B cell (primary cell): Measurements from ENCODE around the gene PPP1R12B. TPM values are rescaled to one million over a fixed set of nuclear protein-coding genes. Genes with fewer than 3 reads are reported as not detected.

Source experiments
- ATAC-seq: fragments of 200-7000 bp; cut with Tn5 transposase; one replicate; pipeline ENCODE4 v1.10.0; 2021; ENCODE audit warnings: low read depth, mild to moderate bottlenecking, moderate number of reproducible peaks, moderate library complexity
- CTCF ChIA-PET: fragments of 350-600 bp; sonication (Branson Sonifier 250); formaldehyde crosslinking; loops from one replicate; lab custom pipeline; 2021; ENCODE audit warnings: antibody characterized with exemption, inconsistent platforms; lab: Charles Lee
- POLR2A ChIA-PET: fragments of 350-600 bp; sonication (Branson Sonifier 250); formaldehyde crosslinking; loops from one replicate; lab custom pipeline; 2021; ENCODE audit warnings: antibody characterized with exemption; lab: Charles Lee
- DNase-seq: peaks from one replicate; pipeline ENCODE4 v3.0.0; 2013
- H2AFZ ChIP-seq: 2 replicates; pipeline ENCODE4 v1.6.1; 2012; ENCODE audit warnings: mild to moderate bottlenecking, low read depth, low read length; ENCODE audit not compliant: insufficient read depth, poor library complexity, severe bottlenecking
- H3K27ac ChIP-seq, 2 donors: 1 replicate in 1 of 2; 2 replicates in 1 of 2; pipeline ENCODE4 v1.5.1; 2012 to 2013; ENCODE audit warnings: low read length in 2 of 2, mild to moderate bottlenecking in 2 of 2, moderate library complexity in 1 of 2
- H3K27me3 ChIP-seq, 4 experiments: fragments of 200-600 bp in 1 of 4; sonication (generic) in 1 of 4; replicated peaks in 1 of 4; 1 replicate in 2 of 4; 2 replicates in 2 of 4; pipeline versions ENCODE4 v1.6.1 to v1.7.0; 2013 to 2016; ENCODE audit warnings: low read length in 3 of 4, mild to moderate bottlenecking in 2 of 4, mixed read lengths in 1 of 4, moderate library complexity in 1 of 4; ENCODE audit not compliant: insufficient read depth in 4 of 4, control insufficient read depth in 3 of 4; ENCODE audit errors: control extremely low read depth in 1 of 4
- H3K36me3 ChIP-seq, 2 experiments: replicated peaks in 1 of 2; 1 replicate in 1 of 2; 2 replicates in 1 of 2; pipeline versions ENCODE4 v1.6.1 to v1.7.1; 2013; ENCODE audit warnings: low read length in 1 of 2; ENCODE audit not compliant: insufficient read depth in 2 of 2, control insufficient read depth in 1 of 2; ENCODE audit errors: control extremely low read depth in 1 of 2, extremely low read depth in 1 of 2
- H3K4me1 ChIP-seq, 2 donors: fragments of 200-600 bp in 1 of 2; sonication (generic) in 1 of 2; 1 replicate in 1 of 2; 2 replicates in 1 of 2; pipeline versions ENCODE4 v1.5.1 to v1.6.1; 2013 to 2017; ENCODE audit warnings: low read length in 2 of 2; ENCODE audit not compliant: control insufficient read depth in 2 of 2, insufficient read depth in 2 of 2
- H3K4me2 ChIP-seq: replicated peaks from 2 replicates; pipeline ENCODE3; 2012; ENCODE audit warnings: mild to moderate bottlenecking, low read depth, low read length; ENCODE audit not compliant: poor library complexity, severe bottlenecking
- H3K4me3 ChIP-seq, 5 experiments: fragments of 200-600 bp in 1 of 5; sonication (generic) in 1 of 5; 1 replicate in 3 of 5; 2 replicates in 2 of 5; pipeline versions ENCODE4 v1.5.1 to v1.7.0; 2011 to 2016; ENCODE audit warnings: low read length in 4 of 5, mild to moderate bottlenecking in 4 of 5, low read depth in 2 of 5, control low read depth in 1 of 5, moderate library complexity in 1 of 5; ENCODE audit not compliant: insufficient read depth in 1 of 5; ENCODE audit errors: control extremely low read depth in 1 of 5, extremely low read depth in 1 of 5
- H3K79me2 ChIP-seq: fragments of 200-600 bp; sonication (generic); one replicate; pipeline ENCODE4 v1.6.0; 2016; ENCODE audit warnings: low read length; ENCODE audit not compliant: control insufficient read depth, insufficient read depth
- H3K9ac ChIP-seq: fragments of 200-600 bp; sonication (generic); 2 replicates; pipeline ENCODE4 v1.6.1; 2017; ENCODE audit warnings: mild to moderate bottlenecking, low read length, moderate library complexity
- H3K9me3 ChIP-seq, 3 donors: one replicate each; pipeline versions ENCODE4 v1.6.1 to v1.7.1; 2013; ENCODE audit warnings: low read length in 2 of 3; ENCODE audit not compliant: control insufficient read depth in 2 of 3, insufficient read depth in 1 of 3; ENCODE audit errors: control extremely low read depth in 1 of 3
- H4K20me1 ChIP-seq: 2 replicates; pipeline ENCODE4 v1.6.0; 2012; ENCODE audit warnings: mild to moderate bottlenecking, low read length; ENCODE audit not compliant: insufficient read depth, control insufficient read depth, poor library complexity, severe bottlenecking
- H3K27ac Mint-ChIP-seq: one replicate; pipeline ENCODE4 v1.8.0; 2021; ENCODE audit warnings: mixed read lengths
- H3K27me3 Mint-ChIP-seq: one replicate; pipeline ENCODE4 v1.8.0; 2021; ENCODE audit warnings: mixed read lengths
- H3K4me1 Mint-ChIP-seq: one replicate; pipeline ENCODE4 v1.8.0; 2021; ENCODE audit warnings: mixed read lengths
- H3K4me3 Mint-ChIP-seq: one replicate; pipeline ENCODE4 v1.8.0; 2021; ENCODE audit warnings: mixed read lengths
- H3K9me3 Mint-ChIP-seq: one replicate; pipeline ENCODE4 v1.8.0; 2022; ENCODE audit warnings: mixed read lengths; ENCODE audit not compliant: insufficient read depth
- EZH2 ChIP-seq: IDR thresholded peaks from 2 replicates; pipeline ENCODE4 v1.6.1; 2012; ENCODE audit warnings: borderline replicate concordance, low read depth, mild to moderate bottlenecking, moderate library complexity, low read length; ENCODE audit not compliant: insufficient read depth, poor library complexity, severe bottlenecking
- WGBS: methylation state at CpG from one replicate; pipeline ENCODE4 v1.1.5; 2013; ENCODE audit warnings: missing lambda C conversion rate; ENCODE audit not compliant: insufficient coverage; 5-methylcytosine and 5-hydroxymethylcytosine counted together
- intact Hi-C: fragments of 100-400 bp; cut with micrococcal nuclease; formaldehyde crosslinking; loops from one replicate; pipeline ENCODE4 v1.10.0; 2022
- polyA plus RNA-seq: library from polyadenylated mRNA; depleted of rRNA; stranded (reverse); fragments of >200 nt; gene quantifications from 2 replicates; pipeline ENCODE4 v1.2.3, GENCODE V29; 2012
- total RNA-seq, 2 donors: library from RNA; stranded (reverse); fragments of 120-200 nt in 1 of 2; gene quantifications; 1 replicate in 1 of 2; 2 replicates in 1 of 2; pipeline versions ENCODE4 v1.2.3 to v1.2.4, GENCODE V29; 2013 to 2022
- TF ChIP-seq, protein P1 (sequence below): fragments of 200-600 bp; IDR thresholded peaks from one replicate; pipeline ENCODE4 v1.8.0; 2022; ENCODE audit warnings: antibody characterized with exemption, mild to moderate bottlenecking

Gene PPP1R12B
- total and polyA plus RNA-seq, 2 donors (not counting 1 experiment from before 2014, with no cell fraction given): 7.1 to 49.6 TPM

DNA sequence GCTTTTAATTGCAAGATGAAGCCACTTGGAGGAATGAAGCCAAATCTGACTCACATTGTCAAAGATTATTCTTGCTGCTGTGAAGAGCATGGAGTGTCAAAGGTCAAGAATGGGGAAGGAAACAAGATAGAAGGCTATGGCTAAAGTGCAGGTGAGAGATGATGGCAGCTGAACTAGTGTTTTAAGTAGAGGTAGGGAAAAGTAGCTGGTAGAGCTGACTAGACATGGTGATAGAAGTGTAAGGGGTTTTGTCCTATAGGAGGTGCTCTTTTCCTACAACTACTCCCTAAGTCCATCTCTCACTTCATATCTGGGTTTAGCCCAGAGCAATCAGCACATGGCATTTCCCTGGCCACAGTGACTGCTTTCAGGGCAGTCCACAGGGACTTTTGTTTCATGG, 18.6 kb upstream of the PPP1R12B start:
- H4K20me1 ChIP-seq: no peaks in the 10 kb centered on the region
- ATAC-seq (no peak), DNase-seq (no peak)
- no peaks in the 10 kb centered on the region for H3K4me1 ChIP-seq
- H3K27me3 Mint-ChIP-seq: no peaks in the 10 kb centered on the region
- H3K27me3 ChIP-seq: no peaks in the 10 kb centered on the region
- H3K9me3 ChIP-seq: no peaks in the 10 kb centered on the region
- H3K27ac Mint-ChIP-seq: no peak overlapping the region
- intact Hi-C loops: no loop called here
- no peak overlapping the region for H3K27ac ChIP-seq
- H3K4me2 ChIP-seq: no peak overlapping the region
- ChIA-PET POLR2A (no interaction called here), CTCF (no interaction called here)
- no peak overlapping the region for H3K9ac ChIP-seq
- no peak for TF ChIP-seq EZH2
- TF ChIP-seq, protein P1, sequence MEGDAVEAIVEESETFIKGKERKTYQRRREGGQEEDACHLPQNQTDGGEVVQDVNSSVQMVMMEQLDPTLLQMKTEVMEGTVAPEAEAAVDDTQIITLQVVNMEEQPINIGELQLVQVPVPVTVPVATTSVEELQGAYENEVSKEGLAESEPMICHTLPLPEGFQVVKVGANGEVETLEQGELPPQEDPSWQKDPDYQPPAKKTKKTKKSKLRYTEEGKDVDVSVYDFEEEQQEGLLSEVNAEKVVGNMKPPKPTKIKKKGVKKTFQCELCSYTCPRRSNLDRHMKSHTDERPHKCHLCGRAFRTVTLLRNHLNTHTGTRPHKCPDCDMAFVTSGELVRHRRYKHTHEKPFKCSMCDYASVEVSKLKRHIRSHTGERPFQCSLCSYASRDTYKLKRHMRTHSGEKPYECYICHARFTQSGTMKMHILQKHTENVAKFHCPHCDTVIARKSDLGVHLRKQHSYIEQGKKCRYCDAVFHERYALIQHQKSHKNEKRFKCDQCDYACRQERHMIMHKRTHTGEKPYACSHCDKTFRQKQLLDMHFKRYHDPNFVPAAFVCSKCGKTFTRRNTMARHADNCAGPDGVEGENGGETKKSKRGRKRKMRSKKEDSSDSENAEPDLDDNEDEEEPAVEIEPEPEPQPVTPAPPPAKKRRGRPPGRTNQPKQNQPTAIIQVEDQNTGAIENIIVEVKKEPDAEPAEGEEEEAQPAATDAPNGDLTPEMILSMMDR: no peak
- no peaks in the 10 kb centered on the region for H3K9me3 Mint-ChIP-seq
- no peak overlapping the region for H2AFZ ChIP-seq
- no peaks in the 10 kb centered on the region for H3K4me1 Mint-ChIP-seq
- H3K79me2 ChIP-seq: no peaks in the 10 kb centered on the region
- H3K4me3 ChIP-seq: no peak overlapping the region
- H3K4me3 Mint-ChIP-seq: no peak overlapping the region
- peaks cover 1 to 22% of the 10 kb centered on the region in 2 experiments for H3K36me3 ChIP-seq

DNA sequence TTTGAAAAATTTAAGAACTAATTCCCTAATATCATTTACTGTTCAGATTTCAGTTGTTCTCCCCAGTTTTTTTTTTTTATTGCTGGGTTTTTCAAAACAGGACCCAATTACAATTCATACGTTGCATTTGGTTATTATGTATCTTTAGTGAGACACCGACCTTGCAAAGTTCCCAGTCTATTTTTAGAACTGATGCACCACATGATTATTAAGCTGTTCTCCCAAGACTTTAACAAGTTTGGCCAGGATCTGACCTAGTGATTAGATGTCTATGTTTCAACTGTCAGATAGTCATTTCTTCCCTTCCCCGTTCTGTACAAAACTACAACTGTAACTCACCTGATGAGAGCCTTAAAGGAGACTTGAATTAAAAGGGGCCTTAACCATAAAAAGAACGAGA, 14.6 kb upstream of the PPP1R12B start:
- ChIA-PET POLR2A (no interaction called here), CTCF (no interaction called here)
- no peaks in the 10 kb centered on the region for H4K20me1 ChIP-seq
- H3K4me3 ChIP-seq: no peak overlapping the region
- no CpG with 5 or more reads among the region's 4 CpGs for WGBS
- no peak overlapping the region for H3K27ac ChIP-seq
- DNase-seq (no peak), ATAC-seq (no peak)
- no peak overlapping the region for H3K4me2 ChIP-seq
- Mint-ChIP-seq H3K4me1 (no peaks in the 10 kb centered on the region), H3K4me3 (no peak overlapping the region), H3K27ac (no peak overlapping the region), H3K9me3 (no peaks in the 10 kb centered on the region), H3K27me3 (no peaks in the 10 kb centered on the region)
- no peak overlapping the region for H3K9ac ChIP-seq
- H3K4me1 ChIP-seq: no peaks in the 10 kb centered on the region
- no peak for TF ChIP-seq EZH2
- TF ChIP-seq, protein P1: no peak
- no peaks in the 10 kb centered on the region for H3K9me3 ChIP-seq
- no peaks in the 10 kb centered on the region for H3K27me3 ChIP-seq
- H2AFZ ChIP-seq: no peak overlapping the region
- H3K79me2 ChIP-seq: no peaks in the 10 kb centered on the region
- peaks cover 1 to 22% of the 10 kb centered on the region in 2 experiments for H3K36me3 ChIP-seq
- intact Hi-C loops: no loop called here
